Mesenteric fat pad (tissue), 1 donor: Measurements from ENCODE around the gene TMED6. TPM values are rescaled to one million over a fixed set of nuclear protein-coding genes. Genes with fewer than 3 reads are reported as not detected.
"Not testable (repeated sequence)": the region's sequence is repeated elsewhere in the genome, so short reads cannot be mapped to it uniquely, and the experiment has no call there.

Experiments
- DNase-seq: peaks from one replicate; pipeline ENCODE4 v3.0.0-alpha.2; 2020; ENCODE audit warnings: low spot score
- total RNA-seq: library from RNA; stranded (reverse); fragmentation: NEBNext Ultra II Directional; extraction: Animal tissue kit (Norgen Biotek cat#: 25700); gene quantifications from one replicate; pipeline ENCODE4 v1.2.1, GENCODE V29; 2021
- donor health status: DM: yes; HTN: yes; CAD: no.

Gene TMED6
- total RNA-seq, 1 donor from 2014 or later: 1.2 TPM

- not testable (repeated sequence) for DNase-seq
Observed at GRCh38 chr16:69360070-69360469, 8.5 kb upstream of the TMED6 start.

GRCh38 chr16:69350536-69351133 is 951 bp downstream of the TMED6 start:
- peak; percentile 53 for DNase-seq

GRCh38 chr16:69349536-69349935 is 2.0 kb downstream of the TMED6 start:
- DNase-seq: peak; percentile 49

- DNase-seq: no peak
Observed at GRCh38 chr16:69348222-69348621, 3.4 kb downstream of the TMED6 start.

- no peak for DNase-seq
Observed at GRCh38 chr16:69346683-69347082, 4.9 kb downstream of the TMED6 start.

GRCh38 chr16:69345923-69346322 is 5.7 kb downstream of the TMED6 start:
- DNase-seq: no peak

GRCh38 chr16:69344171-69344570 is 7.4 kb downstream of the TMED6 start:
- no peak for DNase-seq

- no peak for DNase-seq
Observed at GRCh38 chr16:69340095-69340644, 11.4 kb downstream of the TMED6 start.

- peak; percentile 94 for DNase-seq
Observed at GRCh38 chr16:69339289-69340094, 12.1 kb downstream of the TMED6 start, which contains the start of the genes COG8 and NIP7. Gene COG8, minus strand, starts transcription at chr16:69339564. Its CDS starts 12 bp downstream, at chr16:69339552. Gene NIP7, plus strand, starts transcription at chr16:69339772. Its CDS starts 58 bp downstream, at chr16:69339830.

GRCh38 chr16:69338557-69339288 is 12.9 kb downstream of the TMED6 start:
- DNase-seq: no peak

- DNase-seq: no peak
Observed at GRCh38 chr16:69334696-69335095, 16.9 kb downstream of the TMED6 start.

GRCh38 chr16:69330286-69331109 is 21.1 kb downstream of the TMED6 start, which contains the start of gene PDF:
Gene PDF, minus strand, starts transcription at chr16:69330588. Its CDS starts 18 bp downstream, at chr16:69330570.
- peak; percentile 96 for DNase-seq

GRCh38 chr16:69329369-69330285 is 22.0 kb downstream of the TMED6 start:
- peak; percentile 89 for DNase-seq

GRCh38 chr16:69328854-69329316 is 22.7 kb downstream of the TMED6 start:
- no peak for DNase-seq

- DNase-seq: peak; percentile 53
Observed at GRCh38 chr16:69327585-69328310, 23.8 kb downstream of the TMED6 start.

GRCh38 chr16:69326172-69326873 is 25.3 kb downstream of the TMED6 start:
- DNase-seq: no peak

- DNase-seq: peak; percentile 67
Observed at GRCh38 chr16:69325784-69326171, 25.8 kb downstream of the TMED6 start.
